GM10266 (cell line): Measurements from ENCODE around the gene DGAT2.

Source experiments
- DNase-seq: peaks from one replicate; pipeline ENCODE4 v3.0.0; 2012; ENCODE audit errors: extremely low spot score
- CTCF ChIP-seq: IDR thresholded peaks from 2 replicates; pipeline ENCODE4 v1.5.1; 2012; ENCODE audit warnings: mild to moderate bottlenecking, low read depth; ENCODE audit not compliant: control insufficient read depth, insufficient read depth; ENCODE audit errors: missing control alignments

DGAT2 gene

GRCh38 chr11:75831915-75832502 lies 63.4 kb downstream of the DGAT2 start:
- no peak for TF ChIP-seq CTCF
- DNase-seq, result no peak

- TF ChIP-seq CTCF, result no peak
- no peak for DNase-seq
Observed at GRCh38 chr11:75834728-75835127, 66.2 kb downstream of the DGAT2 start.

- TF ChIP-seq CTCF, result no peak
- DNase-seq, result no peak
Observed at GRCh38 chr11:75836417-75836816, 67.8 kb downstream of the DGAT2 start.

GRCh38 chr11:75839851-75840250 lies 71.3 kb downstream of the DGAT2 start:
- TF ChIP-seq CTCF, result no peak
- DNase-seq, result no peak

- TF ChIP-seq CTCF, result no peak
- no peak for DNase-seq
Observed at GRCh38 chr11:75840522-75840921, 71.9 kb downstream of the DGAT2 start.

- DNase-seq, result no peak
- no peak for TF ChIP-seq CTCF
Observed at GRCh38 chr11:75841739-75842138, 73.2 kb downstream of the DGAT2 start.

GRCh38 chr11:75845324-75845723 lies 76.7 kb downstream of the DGAT2 start:
- no peak for TF ChIP-seq CTCF
- no peak for DNase-seq
